ENCODE results near the gene ITGA7.

Gene ITGA7

GRCh38 chr12:55738123-55739024 is 30.7 kb upstream of the ITGA7 start:
- peak overlapping the region; percentile 45 for H3K4me3 ChIP-seq (ENCODE audit: low read depth, low read length)
- peak; percentile 49; the same call in 1 of the 2 replicates for TF ChIP-seq CTCF (IDR thresholded peaks at IDR 0.05; ENCODE audit: borderline replicate concordance, insufficient read depth, low read depth, low read length)

- no peak for TF ChIP-seq CTCF (IDR thresholded peaks at IDR 0.05; ENCODE audit: borderline replicate concordance, insufficient read depth, low read depth, low read length)
- H3K4me3 ChIP-seq (ENCODE audit: low read depth, low read length), result peak overlapping the region; percentile 45
These were observed 29.9 kb upstream of the ITGA7 start for GRCh38 chr12:55737581-55738122.

- TF ChIP-seq CTCF (IDR thresholded peaks at IDR 0.05; ENCODE audit: borderline replicate concordance, insufficient read depth, low read depth, low read length), result peak; percentile 83
- H3K4me3 ChIP-seq (ENCODE audit: low read depth, low read length), result no peak overlapping the region
These were observed 29.3 kb upstream of the ITGA7 start for GRCh38 chr12:55736780-55737580.

GRCh38 chr12:55736076-55736475 is 28.4 kb upstream of the ITGA7 start:
- no peak overlapping the region for H3K4me3 ChIP-seq (ENCODE audit: low read depth, low read length)
- no peak for TF ChIP-seq CTCF (IDR thresholded peaks at IDR 0.05; ENCODE audit: borderline replicate concordance, insufficient read depth, low read depth, low read length)

GRCh38 chr12:55734595-55734994 is 26.9 kb upstream of the ITGA7 start:
- no peak overlapping the region for H3K4me3 ChIP-seq (ENCODE audit: low read depth, low read length)
- no peak for TF ChIP-seq CTCF (IDR thresholded peaks at IDR 0.05; ENCODE audit: borderline replicate concordance, insufficient read depth, low read depth, low read length)

- no peak for TF ChIP-seq CTCF (IDR thresholded peaks at IDR 0.05; ENCODE audit: borderline replicate concordance, insufficient read depth, low read depth, low read length)
- no peak overlapping the region for H3K4me3 ChIP-seq (ENCODE audit: low read depth, low read length)
These were observed 26.2 kb upstream of the ITGA7 start for GRCh38 chr12:55733858-55734257.

All from GM12875 (cell line).